GM12875 (cell line): ENCODE results near the gene ZBTB11.

ENCODE experiments used
- H3K4me3 ChIP-seq: one replicate; pipeline ENCODE4 v1.5.1; 2011; ENCODE audit warnings: low read depth, low read length, control low read depth
- CTCF ChIP-seq: IDR thresholded peaks from 2 replicates; pipeline ENCODE4 v1.5.1; 2011; ENCODE audit warnings: low read depth, mild to moderate bottlenecking, control low read depth, inconsistent platforms, low read length, moderate library complexity, borderline replicate concordance; ENCODE audit not compliant: insufficient read depth

Gene ZBTB11

GRCh38 chr3:101675709-101676215, 1.2 kb downstream of the ZBTB11 start:
- no peak for TF ChIP-seq CTCF
- peak overlapping the region; percentile 87 for H3K4me3 ChIP-seq

GRCh38 chr3:101674518-101674917, 2.4 kb downstream of the ZBTB11 start:
- H3K4me3 ChIP-seq: no peak overlapping the region
- TF ChIP-seq CTCF: no peak

GRCh38 chr3:101673953-101674352, 3.0 kb downstream of the ZBTB11 start:
- no peak overlapping the region for H3K4me3 ChIP-seq
- no peak for TF ChIP-seq CTCF

GRCh38 chr3:101671014-101671413, 5.9 kb downstream of the ZBTB11 start:
- no peak overlapping the region for H3K4me3 ChIP-seq
- TF ChIP-seq CTCF: no peak

- no peak overlapping the region for H3K4me3 ChIP-seq
- TF ChIP-seq CTCF: no peak
Measured at GRCh38 chr3:101667844-101668243, 9.1 kb downstream of the ZBTB11 start.

GRCh38 chr3:101667331-101667730, 9.6 kb downstream of the ZBTB11 start:
- H3K4me3 ChIP-seq: no peak overlapping the region
- TF ChIP-seq CTCF: no peak

GRCh38 chr3:101665851-101666250, 11.1 kb downstream of the ZBTB11 start:
- no peak for TF ChIP-seq CTCF
- H3K4me3 ChIP-seq: no peak overlapping the region
